ENCODE measurements around the gene ACMSD. TPM values are rescaled to one million over a fixed set of nuclear protein-coding genes. Genes with fewer than 3 reads are reported as not detected.
"Not testable (repeated sequence)": the region's sequence is repeated elsewhere in the genome, so short reads cannot be mapped to it uniquely, and the experiment has no call there.

The ACMSD gene
- total RNA-seq, 1 donor from 2014 or later = not detected

DNA sequence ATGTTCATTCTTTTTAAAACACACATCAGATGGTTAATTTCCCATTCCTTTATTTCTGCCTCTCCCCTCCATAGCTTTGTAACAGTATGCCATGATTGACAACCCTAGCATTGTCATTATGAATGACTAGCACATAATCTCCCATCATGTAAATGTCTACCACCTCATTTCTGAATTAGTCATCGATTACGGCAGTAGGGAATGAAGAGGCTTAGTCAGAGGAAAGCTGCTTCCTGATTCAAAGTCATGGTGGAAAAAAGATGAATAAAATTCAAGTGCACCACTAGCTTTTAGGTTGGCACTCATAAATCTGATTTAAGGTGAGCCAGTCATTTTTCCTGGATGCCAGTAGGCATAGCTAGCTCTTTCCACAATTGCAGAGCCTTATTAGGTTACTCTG, 19.1 kb upstream of the ACMSD start:
- TF ChIP-seq, protein P1, sequence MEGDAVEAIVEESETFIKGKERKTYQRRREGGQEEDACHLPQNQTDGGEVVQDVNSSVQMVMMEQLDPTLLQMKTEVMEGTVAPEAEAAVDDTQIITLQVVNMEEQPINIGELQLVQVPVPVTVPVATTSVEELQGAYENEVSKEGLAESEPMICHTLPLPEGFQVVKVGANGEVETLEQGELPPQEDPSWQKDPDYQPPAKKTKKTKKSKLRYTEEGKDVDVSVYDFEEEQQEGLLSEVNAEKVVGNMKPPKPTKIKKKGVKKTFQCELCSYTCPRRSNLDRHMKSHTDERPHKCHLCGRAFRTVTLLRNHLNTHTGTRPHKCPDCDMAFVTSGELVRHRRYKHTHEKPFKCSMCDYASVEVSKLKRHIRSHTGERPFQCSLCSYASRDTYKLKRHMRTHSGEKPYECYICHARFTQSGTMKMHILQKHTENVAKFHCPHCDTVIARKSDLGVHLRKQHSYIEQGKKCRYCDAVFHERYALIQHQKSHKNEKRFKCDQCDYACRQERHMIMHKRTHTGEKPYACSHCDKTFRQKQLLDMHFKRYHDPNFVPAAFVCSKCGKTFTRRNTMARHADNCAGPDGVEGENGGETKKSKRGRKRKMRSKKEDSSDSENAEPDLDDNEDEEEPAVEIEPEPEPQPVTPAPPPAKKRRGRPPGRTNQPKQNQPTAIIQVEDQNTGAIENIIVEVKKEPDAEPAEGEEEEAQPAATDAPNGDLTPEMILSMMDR (IDR thresholded peaks at IDR 0.05; ENCODE audit: borderline replicate concordance) = no peak
- no peak for DNase-seq
- Histone ChIP-seq H3K9me3 (replicated peaks) (no peaks in the 10 kb centered on the region), H3K27me3 (ENCODE audit: low read depth) (no peaks in the 10 kb centered on the region), H3K36me3 (no peaks in the 10 kb centered on the region), H3K4me1 (no peaks in the 10 kb centered on the region), H3K4me3 (no peak overlapping the region), H3K27ac (replicated peaks) (no peak overlapping the region)
- intact Hi-C loops (cut with micrococcal nuclease) = no loop called here

DNA sequence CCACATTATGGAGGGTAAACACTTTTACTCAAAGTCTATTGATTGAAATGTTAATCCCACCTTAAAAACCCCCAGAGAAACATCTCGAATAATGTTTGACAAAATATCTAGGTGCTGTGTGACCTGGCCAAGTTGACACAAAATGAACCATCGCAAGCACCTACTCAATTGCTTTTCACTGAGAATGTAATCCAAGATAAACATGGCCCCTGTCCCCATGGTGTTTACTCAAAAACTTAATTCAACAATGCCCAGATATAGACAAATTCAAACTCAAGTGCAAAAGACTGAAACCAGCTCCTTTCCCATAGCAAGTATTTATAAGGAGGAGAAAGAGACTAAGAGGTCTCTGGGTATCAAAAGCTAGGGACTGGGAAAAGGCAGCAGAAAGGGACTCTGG, 15.0 kb upstream of the ACMSD start:
- TF ChIP-seq, protein P1 (IDR thresholded peaks at IDR 0.05; ENCODE audit: borderline replicate concordance) = no peak
- Histone ChIP-seq H3K27ac (replicated peaks) (no peak overlapping the region), H3K4me1 (no peaks in the 10 kb centered on the region), H3K4me3 (no peak overlapping the region), H3K36me3 (no peaks in the 10 kb centered on the region), H3K9me3 (replicated peaks) (no peaks in the 10 kb centered on the region), H3K27me3 (ENCODE audit: low read depth) (no peaks in the 10 kb centered on the region)
- intact Hi-C loops (cut with micrococcal nuclease) = no loop called here
- no peak for DNase-seq

DNA sequence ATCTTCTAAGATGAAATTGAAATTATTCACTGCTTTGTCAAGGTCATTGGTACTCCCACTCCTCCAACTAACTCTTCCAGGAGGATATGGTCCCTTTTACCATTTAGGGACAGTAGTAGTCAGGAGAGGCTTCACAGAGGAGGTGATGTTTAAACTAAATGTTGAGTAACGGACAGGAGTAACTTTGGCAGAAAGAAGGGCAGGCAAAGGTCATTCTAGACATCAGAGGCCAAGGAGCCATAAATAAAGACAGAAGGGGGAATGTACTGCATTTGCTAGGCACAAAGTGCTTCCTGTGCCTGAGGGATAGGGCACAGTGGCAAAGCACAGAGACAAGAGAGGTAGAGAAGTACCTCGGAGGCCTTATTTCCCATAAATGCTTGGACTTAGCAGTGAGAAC, 14.6 kb upstream of the ACMSD start:
- no peaks in the 10 kb centered on the region for H3K9me3 ChIP-seq (replicated peaks)
- intact Hi-C loops (cut with micrococcal nuclease) = no loop called here
- no peaks in the 10 kb centered on the region for H3K27me3 ChIP-seq (ENCODE audit: low read depth)
- H3K4me3 ChIP-seq = no peak overlapping the region
- H3K4me1 ChIP-seq = no peaks in the 10 kb centered on the region
- TF ChIP-seq, protein P1 (IDR thresholded peaks at IDR 0.05; ENCODE audit: borderline replicate concordance) = no peak
- H3K27ac ChIP-seq (replicated peaks) = no peak overlapping the region
- H3K36me3 ChIP-seq = no peaks in the 10 kb centered on the region
- DNase-seq = no peak

DNA sequence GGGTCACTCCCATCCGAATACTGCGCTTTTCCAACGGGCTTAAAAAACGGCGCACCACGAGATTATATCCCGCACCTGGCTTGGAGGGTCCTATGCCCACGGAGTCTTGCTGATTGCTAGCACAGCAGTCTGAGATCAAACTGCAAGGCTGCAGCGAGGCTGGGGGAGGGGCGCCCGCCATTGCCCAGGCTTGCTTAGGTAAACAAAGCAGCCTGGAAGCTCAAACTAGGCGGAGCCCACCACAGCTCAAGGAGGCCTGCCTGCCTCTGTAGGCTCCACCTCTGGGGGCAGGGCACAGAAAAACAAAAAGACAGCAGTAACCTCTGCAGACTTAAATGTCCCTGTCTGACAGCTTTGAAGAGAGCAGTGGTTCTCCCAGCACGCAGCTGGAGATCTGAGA, 12.7 kb upstream of the ACMSD start:
- H3K36me3 ChIP-seq; intact Hi-C loops (cut with micrococcal nuclease); H3K4me1 ChIP-seq; H3K9me3 ChIP-seq (replicated peaks); H3K4me3 ChIP-seq; H3K27ac ChIP-seq (replicated peaks); H3K27me3 ChIP-seq (ENCODE audit: low read depth); DNase-seq: not testable (repeated sequence)

DNA sequence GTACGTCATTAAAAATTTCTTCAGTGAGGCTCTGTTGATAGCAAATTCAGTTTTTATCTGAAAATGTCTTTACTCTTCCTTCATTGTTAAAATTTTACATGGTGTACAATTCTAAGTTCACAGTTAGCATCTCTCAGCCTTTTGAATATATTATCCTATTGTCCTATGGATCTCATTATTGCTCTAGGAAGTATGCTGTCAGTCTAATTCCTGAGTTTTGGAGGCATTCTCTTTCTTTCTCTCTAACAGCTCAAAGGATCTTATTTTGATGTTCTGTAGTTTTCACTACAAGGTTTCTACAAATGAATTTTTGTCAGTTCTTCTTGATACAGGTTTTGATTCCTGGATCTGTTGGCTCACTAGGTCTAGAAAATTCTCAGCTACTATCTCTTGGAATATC, 2.9 kb upstream of the ACMSD start:
- Histone ChIP-seq H3K27me3 (ENCODE audit: low read depth) (peaks cover 4% of the 10 kb centered on the region), H3K4me1 (no peaks in the 10 kb centered on the region), H3K36me3 (no peaks in the 10 kb centered on the region), H3K9me3 (replicated peaks) (peaks cover 20% of the 10 kb centered on the region), H3K27ac (replicated peaks) (no peak overlapping the region), H3K4me3 (no peak overlapping the region)
- intact Hi-C loops (cut with micrococcal nuclease) = no loop called here
- TF ChIP-seq, protein P1 (IDR thresholded peaks at IDR 0.05; ENCODE audit: borderline replicate concordance) = no peak
- no peak for DNase-seq

DNA sequence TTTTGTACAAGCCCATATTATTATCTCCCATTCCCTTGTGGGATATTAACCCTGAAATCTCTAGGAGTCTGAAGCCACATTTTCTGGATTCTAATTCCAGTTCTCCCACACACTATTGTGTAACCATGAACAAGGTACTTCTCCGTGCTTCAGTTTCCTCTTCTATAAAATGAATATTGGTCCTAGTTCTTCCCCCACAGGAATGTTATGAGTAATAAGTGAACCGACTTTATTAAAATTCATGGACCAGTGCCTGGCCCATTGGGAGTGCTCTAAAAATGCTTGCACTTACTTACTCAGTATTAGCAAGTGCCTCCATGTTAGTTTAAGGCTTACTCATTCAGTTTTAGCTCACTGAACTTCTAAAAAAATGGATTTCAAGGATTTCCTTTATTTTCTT, 1.4 kb upstream of the ACMSD start:
- TF ChIP-seq, protein P1 (IDR thresholded peaks at IDR 0.05; ENCODE audit: borderline replicate concordance) = no peak
- DNase-seq = no peak
- Histone ChIP-seq H3K27ac (replicated peaks) (no peak overlapping the region), H3K4me1 (no peaks in the 10 kb centered on the region), H3K36me3 (no peaks in the 10 kb centered on the region), H3K27me3 (ENCODE audit: low read depth) (peaks cover 11% of the 10 kb centered on the region), H3K9me3 (replicated peaks) (peaks cover 20% of the 10 kb centered on the region), H3K4me3 (no peak overlapping the region)
- intact Hi-C loops (cut with micrococcal nuclease) = no loop called here
